Panc1 (cell line): Measurements from ENCODE around the gene SMC4. TPM values are rescaled to one million over a fixed set of nuclear protein-coding genes. Genes with fewer than 3 reads are reported as not detected.
A peak's percentile ranks its signal among the peaks of the same experiment; 100 is the strongest.

Experiments used
- ATAC-seq: fragments of 200-7000 bp; cut with Tn5 transposase; 2 replicates; pipeline ENCODE4 v1.9.1; 2020; ENCODE audit warnings: mild to moderate bottlenecking, moderate library complexity
- BruUV-seq: library from RNA; stranded (reverse); fragments of 400-500 nt; replicated peaks from 2 replicates; lab custom pipeline; 2021; lab: Mats Ljungman, UMichigan
- CTCF ChIA-PET: fragments of 300-600 bp; sonication (Branson Sonifier 250); formaldehyde crosslinking; loops from one replicate; lab custom pipeline; 2022; ENCODE audit warnings: antibody characterized with exemption; lab: Charles Lee
- POLR2A ChIA-PET: fragments of 300-600 bp; sonication (Branson Sonifier 250); formaldehyde crosslinking; loops from one replicate; lab custom pipeline; 2022; ENCODE audit warnings: antibody characterized with exemption; lab: Charles Lee
- DNase-seq: peaks from one replicate; pipeline ENCODE4 v3.0.0-alpha.2; 2010; ENCODE audit warnings: low read depth, low spot score
- H3K27ac ChIP-seq: 2 replicates; pipeline ENCODE4 v1.5.1; 2011; ENCODE audit warnings: mild to moderate bottlenecking, low read length, inconsistent platforms
- H3K27me3 ChIP-seq: fragments of 200-500 bp; sonication (Bioruptor generic); 2 replicates; pipeline ENCODE4 v1.6.0; 2014; ENCODE audit warnings: low read length, inconsistent platforms; ENCODE audit not compliant: control insufficient read depth, insufficient read depth
- H3K36me3 ChIP-seq: fragments of 200-500 bp; sonication (Bioruptor generic); 2 replicates; pipeline ENCODE4 v1.5.1; 2014; ENCODE audit warnings: inconsistent platforms, mild to moderate bottlenecking, low read length, moderate library complexity; ENCODE audit not compliant: control insufficient read depth, insufficient read depth
- H3K4me1 ChIP-seq: 2 replicates; pipeline ENCODE4 v1.5.1; 2011; ENCODE audit warnings: inconsistent platforms, mild to moderate bottlenecking, low read length, moderate library complexity; ENCODE audit not compliant: control insufficient read depth, insufficient read depth
- H3K4me3 ChIP-seq, 2 experiments: 2 replicates each; pipeline ENCODE4 v1.5.1; 2011 to 2012; ENCODE audit warnings: low read depth in 2 of 2, low read length in 2 of 2, mild to moderate bottlenecking in 2 of 2, inconsistent platforms in 1 of 2, moderate library complexity in 1 of 2
- H3K9me3 ChIP-seq: fragments of 200-500 bp; sonication (Bioruptor generic); 2 replicates; pipeline ENCODE4 v1.5.1; 2014; ENCODE audit warnings: low read depth, mild to moderate bottlenecking, inconsistent platforms, low read length, moderate library complexity; ENCODE audit not compliant: control insufficient read depth, insufficient read depth
- CTCF ChIP-seq: fragments of 450-650 bp; IDR thresholded peaks from 2 replicates; pipeline ENCODE4 v1.5.1; 2017; ENCODE audit warnings: mild to moderate bottlenecking
- POLR2AphosphoS5 ChIP-seq: IDR thresholded peaks from 2 replicates; pipeline ENCODE4 v1.6.1; 2012; ENCODE audit warnings: mild to moderate bottlenecking, low read depth, low read length, moderate library complexity
- REST ChIP-seq, 2 experiments: IDR thresholded peaks; 2 replicates each; pipeline ENCODE4 v1.6.1; 2011 to 2012; ENCODE audit warnings: low read depth in 2 of 2, control low read depth in 1 of 2, low read length in 1 of 2, mild to moderate bottlenecking in 1 of 2, moderate library complexity in 1 of 2; ENCODE audit not compliant: insufficient read depth in 1 of 2
- SIN3A ChIP-seq: IDR thresholded peaks from 2 replicates; pipeline ENCODE4 v1.6.1; 2012; ENCODE audit warnings: low read depth, mild to moderate bottlenecking, low read length, moderate library complexity, borderline replicate concordance; ENCODE audit not compliant: insufficient read depth
- TCF7L2 ChIP-seq: IDR thresholded peaks from 2 replicates; pipeline ENCODE4 v1.6.1; 2011; ENCODE audit warnings: mild to moderate bottlenecking, low read depth, low read length, inconsistent platforms
- in situ Hi-C: cut with HindIII; loops from 2 replicates; pipeline ENCODE4 v1.10.0; 2016; ENCODE audit warnings: low sequenced_read_pairs, low pct_unique_long_range_greater_than_20kb
- intact Hi-C: fragments of 100-400 bp; cut with micrococcal nuclease; formaldehyde crosslinking; loops from one replicate; pipeline ENCODE4 v1.10.0; 2022; ENCODE audit not compliant: unreplicated experiment
- total RNA-seq: library from RNA; stranded (reverse); gene quantifications from one replicate; pipeline ENCODE4 v1.2.1, GENCODE V29; 2021; ENCODE audit not compliant: unreplicated experiment

SMC4 gene
- total RNA-seq, 1 experiment from 2014 or later: 160 TPM

GRCh38 chr3:160446522-160447056 lies 47.1 kb downstream of the SMC4 start:
- no peak overlapping the region for H3K27ac ChIP-seq

GRCh38 chr3:160447544-160447943 lies 48.1 kb downstream of the SMC4 start:
- peak overlapping the region; percentile 95; the same call in 1 of the 2 replicates for H3K27ac ChIP-seq
- in situ Hi-C loops: no loop called here
- DNase-seq: no peak
- peak overlapping the region; percentile 10 to 82; a peak in 3 of 4 replicates for H3K4me3 ChIP-seq
- intact Hi-C loops: no loop called here
- TF ChIP-seq TCF7L2 (no peak), CTCF (no peak), POLR2AphosphoS5 (no peak), REST (IDR thresholded peaks at IDR 0.05; ENCODE audit: insufficient read depth in 1 of 2, low read depth in 2 of 2, low read length in 1 of 2) (no peak), SIN3A (no peak)
- peaks cover 17% of the 10 kb centered on the region for H3K4me1 ChIP-seq
- H3K9me3 ChIP-seq: no peaks in the 10 kb centered on the region
- POLR2A ChIA-PET: no interaction called here
- peaks cover 9% of the 10 kb centered on the region for H3K36me3 ChIP-seq
- ATAC-seq: no peak
- no peaks in the 10 kb centered on the region for H3K27me3 ChIP-seq
- CTCF ChIA-PET: no interaction called here
- no TSS peak for BruUV-seq

More at GRCh38 chr3:160446522-160447056, 47.1 kb downstream of the SMC4 start:
- no peaks in the 10 kb centered on the region for H3K9me3 ChIP-seq
- H3K4me1 ChIP-seq: peaks cover 17% of the 10 kb centered on the region
- no peak for TF ChIP-seq TCF7L2
- no peak for TF ChIP-seq REST (IDR thresholded peaks at IDR 0.05; ENCODE audit: insufficient read depth in 1 of 2, low read depth in 2 of 2, low read length in 1 of 2)
- no peak for TF ChIP-seq SIN3A
- no peak for TF ChIP-seq CTCF
- no peak for TF ChIP-seq POLR2AphosphoS5
- POLR2A ChIA-PET: no interaction called here
- peaks cover 9% of the 10 kb centered on the region for H3K36me3 ChIP-seq
- intact Hi-C loops: no loop called here
- no peaks in the 10 kb centered on the region for H3K27me3 ChIP-seq
- CTCF ChIA-PET: no interaction called here
- no peak for DNase-seq
- H3K4me3 ChIP-seq: no peak overlapping the region
- no peak for ATAC-seq
- in situ Hi-C loops: no loop called here
- no TSS peak for BruUV-seq
